Inflammatory macrophage treated with lipopolysaccharide for 1 hour (primary cell): Measurements from ENCODE around the gene PPA2.

ENCODE experiments used
- DNase-seq, 2 donors: peaks; one replicate each; pipeline ENCODE4 v3.0.0-alpha.2; 2020 to 2022

PPA2 gene

GRCh38 chr4:105387466-105387865, 86.4 kb downstream of the PPA2 start:
- no peak for DNase-seq

GRCh38 chr4:105386012-105386411, 87.8 kb downstream of the PPA2 start:
- no peak for DNase-seq

GRCh38 chr4:105374071-105374470, 99.8 kb downstream of the PPA2 start:
- no peak for DNase-seq

GRCh38 chr4:105373324-105373723, 100.5 kb downstream of the PPA2 start:
- DNase-seq, result no peak

- DNase-seq, result no peak
Measured at GRCh38 chr4:105369988-105370387, 103.9 kb downstream of the PPA2 start.

- no peak for DNase-seq
Measured at GRCh38 chr4:105361053-105361452, 112.8 kb downstream of the PPA2 start.

- DNase-seq, result no peak
Measured at GRCh38 chr4:105357258-105357980, 116.4 kb downstream of the PPA2 start.

GRCh38 chr4:105356194-105356593, 117.7 kb downstream of the PPA2 start:
- DNase-seq, result no peak

- peak in 1 of 2 donors; percentile 34 for DNase-seq
Measured at GRCh38 chr4:105352826-105353225, 121.0 kb downstream of the PPA2 start.

GRCh38 chr4:105351861-105352260, 122.0 kb downstream of the PPA2 start:
- no peak for DNase-seq

- peak; percentile 25 to 39 for DNase-seq
Measured at GRCh38 chr4:105350859-105351490, 122.9 kb downstream of the PPA2 start.

- no peak for DNase-seq
Measured at GRCh38 chr4:105348719-105349118, 125.1 kb downstream of the PPA2 start.

GRCh38 chr4:105346869-105347268, 127.0 kb downstream of the PPA2 start:
- no peak for DNase-seq

- DNase-seq, result no peak
Measured at GRCh38 chr4:105345838-105346237, 128.0 kb downstream of the PPA2 start.

- no peak for DNase-seq
Measured at GRCh38 chr4:105345358-105345757, 128.5 kb downstream of the PPA2 start.

- DNase-seq, result no peak
Measured at GRCh38 chr4:105344141-105344540, 129.7 kb downstream of the PPA2 start.

GRCh38 chr4:105343146-105343931, 130.5 kb downstream of the PPA2 start:
- DNase-seq, result no peak

- no peak for DNase-seq
Measured at GRCh38 chr4:105329081-105329480, 144.8 kb downstream of the PPA2 start.

- no peak for DNase-seq
Measured at GRCh38 chr4:105327956-105328355, 145.9 kb downstream of the PPA2 start.

GRCh38 chr4:105327222-105327621, 146.6 kb downstream of the PPA2 start:
- DNase-seq, result no peak
